Measurements from ENCODE around the gene IER2. TPM values are rescaled to one million over a fixed set of nuclear protein-coding genes. Genes with fewer than 3 reads are reported as not detected.
"Not testable (repeated sequence)": the region's sequence is repeated elsewhere in the genome, so short reads cannot be mapped to it uniquely, and the experiment has no call there.

Gene IER2
- total RNA-seq, 1 donor from 2014 or later: 93.4 TPM

DNA sequence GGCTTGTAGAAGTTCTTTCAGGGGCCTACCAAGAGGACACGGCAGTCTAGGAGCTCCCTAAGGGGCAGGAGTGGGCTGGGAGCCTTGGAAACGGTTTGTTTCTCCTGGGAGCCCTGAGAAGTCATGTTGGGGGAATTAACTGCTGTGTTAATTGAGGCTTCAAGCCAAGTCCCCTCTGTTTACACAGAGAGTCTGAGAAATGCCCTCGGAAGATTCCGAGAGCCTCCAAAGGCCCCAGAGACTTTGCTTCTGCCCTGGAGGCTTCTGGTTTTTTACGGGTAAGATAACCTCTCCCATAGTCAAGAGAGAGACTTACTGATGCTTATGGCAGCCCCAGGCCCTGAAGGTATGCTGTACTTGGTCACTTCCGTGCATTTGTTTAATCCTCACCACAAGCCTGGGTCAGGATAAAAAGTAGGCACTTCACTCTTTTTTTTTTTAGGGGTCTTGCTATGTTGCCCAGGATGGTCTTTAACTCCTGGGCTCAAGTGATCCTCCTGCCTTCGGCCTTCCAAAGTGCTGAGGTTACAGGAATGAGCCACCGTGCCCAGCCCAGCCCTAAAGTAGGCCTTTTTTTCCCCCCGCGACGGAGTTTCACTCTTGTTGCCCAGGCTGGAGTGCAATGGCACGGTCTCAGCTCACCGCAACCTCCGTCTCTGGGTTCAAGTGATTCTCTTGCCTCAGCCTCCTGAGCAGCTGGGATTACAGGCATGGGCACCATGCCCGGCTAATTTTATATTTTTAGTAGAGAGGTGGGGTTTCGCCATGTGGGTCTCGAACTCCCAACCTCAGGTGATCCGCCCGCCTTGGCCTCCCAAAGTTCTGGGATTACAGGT lies 15.2 kb downstream of the IER2 start:
- Mint-ChIP-seq H3K4me3 (ENCODE audit: low read depth) (peak overlapping the region; percentile 5), H3K36me3 (ENCODE audit: insufficient read depth) (no peaks in the 10 kb centered on the region), H3K27me3 (no peaks in the 10 kb centered on the region), H3K4me1 (ENCODE audit: low read depth) (peaks cover 39% of the 10 kb centered on the region), H3K27ac (peak overlapping the region; percentile 98), H3K9me3 (ENCODE audit: low read depth) (no peaks in the 10 kb centered on the region)
- TF ChIP-seq, protein P1, sequence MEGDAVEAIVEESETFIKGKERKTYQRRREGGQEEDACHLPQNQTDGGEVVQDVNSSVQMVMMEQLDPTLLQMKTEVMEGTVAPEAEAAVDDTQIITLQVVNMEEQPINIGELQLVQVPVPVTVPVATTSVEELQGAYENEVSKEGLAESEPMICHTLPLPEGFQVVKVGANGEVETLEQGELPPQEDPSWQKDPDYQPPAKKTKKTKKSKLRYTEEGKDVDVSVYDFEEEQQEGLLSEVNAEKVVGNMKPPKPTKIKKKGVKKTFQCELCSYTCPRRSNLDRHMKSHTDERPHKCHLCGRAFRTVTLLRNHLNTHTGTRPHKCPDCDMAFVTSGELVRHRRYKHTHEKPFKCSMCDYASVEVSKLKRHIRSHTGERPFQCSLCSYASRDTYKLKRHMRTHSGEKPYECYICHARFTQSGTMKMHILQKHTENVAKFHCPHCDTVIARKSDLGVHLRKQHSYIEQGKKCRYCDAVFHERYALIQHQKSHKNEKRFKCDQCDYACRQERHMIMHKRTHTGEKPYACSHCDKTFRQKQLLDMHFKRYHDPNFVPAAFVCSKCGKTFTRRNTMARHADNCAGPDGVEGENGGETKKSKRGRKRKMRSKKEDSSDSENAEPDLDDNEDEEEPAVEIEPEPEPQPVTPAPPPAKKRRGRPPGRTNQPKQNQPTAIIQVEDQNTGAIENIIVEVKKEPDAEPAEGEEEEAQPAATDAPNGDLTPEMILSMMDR (IDR thresholded peaks at IDR 0.05; ENCODE audit: unreplicated experiment): no peak
- no peak for DNase-seq (ENCODE audit: low spot score, unreplicated experiment)

DNA sequence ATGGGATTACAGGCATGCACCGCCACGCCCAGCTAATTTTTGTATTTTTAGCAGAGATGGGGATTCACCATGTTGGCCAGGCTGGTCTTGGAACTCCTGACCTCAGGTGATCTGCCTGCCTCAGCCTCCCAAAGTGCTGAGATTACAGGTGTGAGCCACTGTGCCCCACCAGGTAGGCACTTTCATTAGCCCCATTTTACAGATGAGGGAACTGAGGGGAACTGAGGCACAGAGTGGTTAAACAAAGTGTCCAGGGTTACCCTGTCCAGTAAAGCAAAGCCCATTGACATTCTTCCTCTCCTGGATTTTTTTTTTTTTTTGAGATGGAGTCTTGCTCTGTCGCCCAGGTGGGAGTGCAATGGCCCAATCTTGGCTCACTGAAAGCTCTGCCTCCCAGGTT lies 15.9 kb downstream of the IER2 start:
- peaks cover 39% of the 10 kb centered on the region for H3K4me1 Mint-ChIP-seq (ENCODE audit: low read depth)
- H3K4me3 Mint-ChIP-seq (ENCODE audit: low read depth); H3K27me3 Mint-ChIP-seq; H3K36me3 Mint-ChIP-seq (ENCODE audit: insufficient read depth); DNase-seq (ENCODE audit: low spot score, unreplicated experiment); H3K27ac Mint-ChIP-seq; H3K9me3 Mint-ChIP-seq (ENCODE audit: low read depth): not testable (repeated sequence)

DNA sequence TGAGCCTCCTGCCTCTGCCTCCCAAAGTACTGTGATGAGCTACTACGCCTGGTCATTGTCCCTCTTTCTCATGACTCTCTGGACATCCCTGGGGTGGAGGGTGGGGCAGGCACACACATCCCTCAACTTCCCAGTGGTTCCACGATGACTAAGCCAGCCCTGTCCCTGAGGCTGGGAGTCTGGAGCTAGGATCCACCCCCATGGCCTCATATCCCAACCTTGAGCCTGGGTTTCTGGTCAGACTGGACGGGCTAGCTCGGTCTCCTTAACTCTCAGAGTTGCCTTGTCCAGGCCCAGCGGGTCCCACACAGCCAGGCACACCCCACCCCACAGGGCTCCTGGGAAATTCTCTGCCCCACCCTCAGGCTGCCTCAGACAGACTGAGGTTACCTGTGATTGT lies 19.6 kb downstream of the IER2 start:
- H3K36me3 Mint-ChIP-seq (ENCODE audit: insufficient read depth): no peaks in the 10 kb centered on the region
- peaks cover 25% of the 10 kb centered on the region for H3K4me1 Mint-ChIP-seq (ENCODE audit: low read depth)
- peak overlapping the region; percentile 74 for H3K27ac Mint-ChIP-seq
- no peaks in the 10 kb centered on the region for H3K9me3 Mint-ChIP-seq (ENCODE audit: low read depth)
- TF ChIP-seq, protein P1 (IDR thresholded peaks at IDR 0.05; ENCODE audit: unreplicated experiment): no peak
- H3K27me3 Mint-ChIP-seq: no peaks in the 10 kb centered on the region
- H3K4me3 Mint-ChIP-seq (ENCODE audit: low read depth): no peak overlapping the region
- no peak for DNase-seq (ENCODE audit: low spot score, unreplicated experiment)

DNA sequence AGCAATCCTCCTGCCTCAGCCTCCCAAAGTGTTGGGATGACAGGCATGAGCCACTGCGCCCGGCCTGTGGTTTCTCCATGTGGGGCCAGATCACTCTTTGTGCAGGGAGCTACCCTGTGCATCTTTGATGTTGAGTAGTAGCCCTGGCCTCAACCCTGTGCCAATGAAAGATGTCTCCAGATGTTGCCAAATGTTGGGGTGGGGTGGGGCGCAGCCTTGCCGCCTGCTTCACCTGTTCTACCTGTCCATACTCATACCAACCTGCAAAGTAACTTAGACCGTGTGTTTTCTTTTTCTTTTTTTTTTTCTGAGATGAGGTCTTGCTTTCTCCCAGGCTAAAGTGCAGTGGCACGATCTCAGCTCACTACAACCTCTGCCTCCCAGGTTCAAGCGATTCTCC lies 20.9 kb downstream of the IER2 start:
- Mint-ChIP-seq H3K4me3 (ENCODE audit: low read depth) (no peak overlapping the region), H3K4me1 (ENCODE audit: low read depth) (peaks cover 20% of the 10 kb centered on the region), H3K36me3 (ENCODE audit: insufficient read depth) (no peaks in the 10 kb centered on the region), H3K27ac (no peak overlapping the region), H3K9me3 (ENCODE audit: low read depth) (no peaks in the 10 kb centered on the region), H3K27me3 (no peaks in the 10 kb centered on the region)
- TF ChIP-seq, protein P1 (IDR thresholded peaks at IDR 0.05; ENCODE audit: unreplicated experiment): no peak
- DNase-seq (ENCODE audit: low spot score, unreplicated experiment): no peak

DNA sequence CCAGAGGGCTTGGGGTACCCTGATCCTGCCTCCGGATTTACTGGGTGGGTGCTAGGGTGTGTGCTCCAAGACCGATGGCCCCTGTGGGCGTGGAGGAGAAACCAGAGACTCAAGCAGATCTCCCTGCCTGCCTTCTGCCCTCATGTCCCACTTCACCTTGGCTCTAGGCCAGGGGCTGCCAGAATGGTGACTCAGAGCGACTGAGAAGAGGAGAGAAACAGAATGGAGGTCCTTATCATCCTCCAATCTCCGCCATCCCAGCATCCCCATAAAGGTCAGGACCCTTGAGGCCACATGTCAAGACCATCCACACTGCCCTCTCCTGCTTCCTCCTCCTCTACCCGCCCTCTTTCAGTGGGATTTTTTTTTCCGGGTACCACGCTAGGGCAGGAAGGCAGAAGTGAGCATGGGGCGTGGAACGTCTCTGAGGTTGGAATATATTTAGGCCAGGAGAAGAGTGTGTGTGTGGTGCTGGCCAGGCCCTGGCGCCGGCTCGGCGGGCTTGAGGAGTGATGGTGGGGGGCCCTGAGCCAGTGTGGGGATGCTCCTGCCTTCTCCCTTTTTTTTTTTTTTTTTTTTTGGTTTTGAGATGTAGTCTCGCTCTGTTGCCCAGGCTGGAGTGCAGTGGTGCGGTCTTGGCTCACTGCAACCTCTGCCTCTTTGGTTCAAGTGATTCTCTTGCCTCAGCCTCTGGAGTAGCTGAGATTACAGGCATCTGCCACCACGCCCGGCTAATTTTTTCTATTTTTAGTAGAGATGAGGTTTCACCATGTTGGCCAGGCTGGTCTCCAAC lies 22.3 kb downstream of the IER2 start:
- TF ChIP-seq, protein P1 (IDR thresholded peaks at IDR 0.05; ENCODE audit: unreplicated experiment): no peak
- H3K27me3 Mint-ChIP-seq: no peaks in the 10 kb centered on the region
- no peak overlapping the region for H3K4me3 Mint-ChIP-seq (ENCODE audit: low read depth)
- H3K9me3 Mint-ChIP-seq (ENCODE audit: low read depth): no peaks in the 10 kb centered on the region
- no peak overlapping the region for H3K27ac Mint-ChIP-seq
- DNase-seq (ENCODE audit: low spot score, unreplicated experiment): no peak
- peaks cover 13% of the 10 kb centered on the region for H3K4me1 Mint-ChIP-seq (ENCODE audit: low read depth)
- H3K36me3 Mint-ChIP-seq (ENCODE audit: insufficient read depth): no peaks in the 10 kb centered on the region

Measured in progenitor cell of endocrine pancreas (in vitro differentiated cells).